AG09309 (cell line): ENCODE results near the gene RBM17.
A peak's percentile ranks its signal among the peaks of the same experiment; 100 is the strongest.

Experiments
- DNase-seq: peaks from one replicate; pipeline ENCODE4 v3.0.0-alpha.2; 2010; ENCODE audit warnings: low read depth
- H3K4me3 ChIP-seq: 2 replicates; pipeline ENCODE4 v1.5.1; 2011; ENCODE audit warnings: mild to moderate bottlenecking, low read depth, low read length, moderate library complexity; ENCODE audit not compliant: control insufficient read depth
- CTCF ChIP-seq: IDR thresholded peaks from 2 replicates; pipeline ENCODE4 v1.5.1; 2011; ENCODE audit warnings: mild to moderate bottlenecking, low read depth, low read length, inconsistent platforms; ENCODE audit not compliant: insufficient read depth, control insufficient read depth; ENCODE audit errors: missing control alignments

The RBM17 gene

GRCh38 chr10:6045878-6046772 is 42.7 kb upstream of the RBM17 start:
- no peak overlapping the region for H3K4me3 ChIP-seq

GRCh38 chr10:6046773-6047611 is 41.8 kb upstream of the RBM17 start:
- no peak for TF ChIP-seq CTCF
- DNase-seq, result no peak

More at GRCh38 chr10:6045878-6046772, 42.7 kb upstream of the RBM17 start:
- TF ChIP-seq CTCF, result no peak
- DNase-seq, result no peak

GRCh38 chr10:6047847-6048246 is 41.0 kb upstream of the RBM17 start:
- TF ChIP-seq CTCF, result no peak
- H3K4me3 ChIP-seq, result no peak overlapping the region
- DNase-seq, result no peak

More at GRCh38 chr10:6046773-6047611, 41.8 kb upstream of the RBM17 start:
- no peak overlapping the region for H3K4me3 ChIP-seq

- TF ChIP-seq CTCF, result no peak
- no peak for DNase-seq
- H3K4me3 ChIP-seq, result no peak overlapping the region
These were observed 40.4 kb upstream of the RBM17 start for GRCh38 chr10:6048281-6049030.

- no peak overlapping the region for H3K4me3 ChIP-seq
- no peak for DNase-seq
- no peak for TF ChIP-seq CTCF
These were observed 39.8 kb upstream of the RBM17 start for GRCh38 chr10:6049031-6049400.

DNA sequence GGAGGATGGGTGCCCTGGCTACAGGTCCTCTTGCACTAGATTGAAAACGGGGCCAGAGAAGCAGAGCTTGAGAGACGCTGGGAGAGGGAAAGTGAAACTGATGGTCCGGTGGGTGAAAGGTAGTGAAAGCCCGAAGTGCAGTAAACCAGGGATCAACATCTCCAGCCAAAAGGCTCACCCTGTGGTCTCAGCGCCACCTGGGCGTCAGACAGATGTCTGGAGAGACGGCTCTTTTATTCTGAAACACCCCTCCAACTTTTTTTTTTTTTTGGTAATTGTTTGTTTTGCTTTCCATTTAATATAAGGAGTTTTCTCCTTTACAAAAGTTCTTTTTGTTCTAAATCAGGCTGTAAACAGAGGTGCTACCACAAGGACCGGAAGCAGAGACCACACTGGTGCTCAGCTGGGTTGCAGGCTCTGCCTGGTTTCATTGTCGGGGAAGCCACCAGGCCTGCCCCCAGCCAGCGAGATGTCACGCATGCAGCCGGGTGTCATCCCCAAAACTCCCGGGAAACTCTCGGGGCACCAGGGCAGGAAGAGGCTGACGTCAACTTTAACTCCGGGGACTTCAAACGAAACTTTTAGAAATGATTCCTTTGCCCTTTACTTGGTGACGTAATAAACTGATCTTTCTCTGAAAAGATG is 37.9 kb upstream of the RBM17 start:
- no peak for DNase-seq
- TF ChIP-seq CTCF, result peak; percentile 24
- H3K4me3 ChIP-seq, result peak overlapping the region; percentile 38
